8988T (cell line): ENCODE results near the gene SLC12A7.

Source experiments
- DNase-seq: peaks from one replicate; pipeline ENCODE4 v3.0.0; 2011

SLC12A7 gene

DNA sequence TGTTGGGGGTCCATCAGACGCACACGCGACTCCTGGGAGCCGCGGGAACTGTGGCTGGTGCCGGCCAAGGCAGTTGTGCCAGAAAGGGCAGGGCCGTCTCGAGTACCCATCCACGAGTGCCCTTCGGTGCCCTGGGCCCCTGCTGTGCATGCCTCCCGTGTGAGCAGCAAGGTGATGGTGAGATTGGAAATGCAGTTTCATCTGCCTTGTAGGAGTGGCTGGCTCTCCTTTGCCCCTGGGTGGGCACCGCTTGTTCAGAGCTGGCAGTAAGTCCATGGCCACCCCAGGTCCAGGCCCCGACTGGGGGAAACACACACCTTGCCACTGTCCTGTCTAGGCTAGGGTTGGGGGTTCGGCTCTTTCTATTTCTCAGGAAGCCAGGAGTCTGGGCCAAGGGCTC, 97.5 kb downstream of the SLC12A7 start:
- no peak for DNase-seq

GRCh38 chr5:1013948-1014301, 97.9 kb downstream of the SLC12A7 start:
- no peak for DNase-seq

GRCh38 chr5:1013238-1013947, 98.5 kb downstream of the SLC12A7 start:
- DNase-seq, result no peak

DNA sequence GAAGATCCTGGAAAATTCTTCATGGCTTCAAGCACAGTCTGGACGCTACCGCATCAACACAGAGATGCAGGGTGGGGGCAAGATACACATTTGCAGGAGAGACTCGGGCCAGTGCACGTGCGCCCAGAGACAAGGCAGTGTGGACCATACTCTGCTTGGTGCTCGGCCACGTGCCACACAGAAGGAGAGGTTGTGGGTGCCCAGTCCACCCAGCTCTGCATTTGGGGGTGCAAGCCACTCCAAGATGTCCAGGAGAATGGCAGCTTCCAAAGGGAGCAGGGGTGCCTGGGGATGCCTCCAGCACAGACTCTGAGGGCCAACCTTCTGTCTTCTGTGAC, 99.0 kb downstream of the SLC12A7 start:
- no peak for DNase-seq

GRCh38 chr5:1012313-1012841, 99.5 kb downstream of the SLC12A7 start:
- DNase-seq, result no peak

DNA sequence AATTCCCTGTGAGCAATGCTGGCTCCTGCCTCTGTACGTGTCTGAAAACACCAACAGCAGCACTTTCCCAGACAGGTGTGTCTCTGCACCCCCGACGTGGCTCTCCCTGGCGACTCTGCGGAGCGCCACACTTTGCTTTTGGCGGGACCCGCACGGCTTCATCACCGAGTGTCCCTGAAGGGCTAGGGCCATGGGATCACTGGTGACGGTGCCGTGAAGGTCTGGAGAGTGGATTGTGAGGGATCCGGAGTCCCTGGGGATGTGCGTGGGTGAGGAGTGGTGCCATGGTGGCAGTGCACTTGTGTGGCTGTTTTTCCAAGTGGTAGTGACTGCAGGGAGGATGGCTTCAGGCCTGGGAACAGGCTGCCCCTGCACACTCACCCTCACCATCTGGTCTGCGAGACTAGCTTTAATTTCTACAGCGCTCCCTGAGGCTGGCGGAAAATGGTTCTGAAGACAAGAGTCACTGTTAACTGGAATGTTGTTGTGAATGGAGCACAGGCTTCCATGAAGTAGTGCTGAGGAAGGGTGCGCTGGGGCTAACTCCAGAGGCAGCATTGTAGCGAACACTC, 100.0 kb downstream of the SLC12A7 start:
- no peak for DNase-seq

DNA sequence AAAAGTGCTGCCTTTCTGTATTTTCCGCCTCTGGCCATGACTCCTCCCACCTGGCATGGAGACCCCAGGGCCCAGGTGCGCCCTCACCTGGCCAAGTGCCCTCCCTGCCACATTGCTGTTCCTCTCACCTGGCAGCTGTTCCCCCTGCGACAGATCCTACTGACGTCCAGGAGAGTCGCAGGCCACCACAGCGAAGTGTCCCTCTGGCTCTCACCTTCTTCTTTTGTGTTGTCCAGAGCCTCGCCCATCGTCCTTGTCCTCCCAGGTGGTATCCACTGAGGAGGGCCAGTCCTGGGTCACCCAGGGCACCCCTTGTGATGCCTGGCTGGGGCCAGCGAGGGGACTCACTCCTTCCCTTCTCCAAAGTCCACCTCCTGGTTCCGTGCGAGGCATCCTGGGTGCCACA, 100.6 kb downstream of the SLC12A7 start:
- peak; percentile 100 for DNase-seq

DNA sequence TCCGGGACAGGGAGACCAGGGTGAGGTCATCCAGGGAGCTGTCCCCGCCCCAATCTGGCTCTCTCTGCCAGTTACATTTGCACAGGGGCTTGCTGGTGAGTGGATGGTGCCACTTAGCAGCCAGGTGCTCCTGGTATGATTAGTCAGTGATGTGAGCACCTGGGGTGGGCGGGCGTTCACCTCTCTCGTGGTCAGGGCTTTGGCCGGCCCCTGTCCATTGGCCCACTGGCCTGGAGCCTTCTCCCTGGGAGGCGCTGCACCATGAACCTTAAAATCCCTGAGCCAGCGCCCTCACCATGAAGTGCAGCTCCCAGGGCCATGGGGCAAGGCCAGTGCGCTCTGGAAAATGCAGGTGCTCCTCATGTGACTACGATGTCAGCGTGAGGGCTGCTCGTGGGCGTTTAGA, 101.2 kb downstream of the SLC12A7 start:
- DNase-seq, result no peak

DNA sequence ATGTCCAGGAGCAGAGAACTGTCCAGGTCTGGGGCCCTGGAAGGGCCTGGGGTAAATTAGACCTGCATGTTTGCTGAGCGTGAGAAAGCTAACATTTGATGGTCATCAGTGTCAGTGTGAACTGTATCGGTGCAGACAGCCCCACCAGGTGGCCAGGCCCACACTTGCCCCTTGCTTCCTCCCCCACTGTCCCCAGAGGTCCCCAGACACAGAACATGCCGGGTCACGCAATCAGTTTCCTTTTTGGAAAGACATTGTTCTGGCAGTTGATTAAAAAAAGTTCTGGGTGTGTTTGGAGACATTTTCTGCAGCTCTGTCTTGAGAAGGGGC, 101.7 kb downstream of the SLC12A7 start:
- peak; percentile 98 for DNase-seq

- DNase-seq, result peak; percentile 88
Measured at GRCh38 chr5:1009359-1010180, 102.3 kb downstream of the SLC12A7 start.

DNA sequence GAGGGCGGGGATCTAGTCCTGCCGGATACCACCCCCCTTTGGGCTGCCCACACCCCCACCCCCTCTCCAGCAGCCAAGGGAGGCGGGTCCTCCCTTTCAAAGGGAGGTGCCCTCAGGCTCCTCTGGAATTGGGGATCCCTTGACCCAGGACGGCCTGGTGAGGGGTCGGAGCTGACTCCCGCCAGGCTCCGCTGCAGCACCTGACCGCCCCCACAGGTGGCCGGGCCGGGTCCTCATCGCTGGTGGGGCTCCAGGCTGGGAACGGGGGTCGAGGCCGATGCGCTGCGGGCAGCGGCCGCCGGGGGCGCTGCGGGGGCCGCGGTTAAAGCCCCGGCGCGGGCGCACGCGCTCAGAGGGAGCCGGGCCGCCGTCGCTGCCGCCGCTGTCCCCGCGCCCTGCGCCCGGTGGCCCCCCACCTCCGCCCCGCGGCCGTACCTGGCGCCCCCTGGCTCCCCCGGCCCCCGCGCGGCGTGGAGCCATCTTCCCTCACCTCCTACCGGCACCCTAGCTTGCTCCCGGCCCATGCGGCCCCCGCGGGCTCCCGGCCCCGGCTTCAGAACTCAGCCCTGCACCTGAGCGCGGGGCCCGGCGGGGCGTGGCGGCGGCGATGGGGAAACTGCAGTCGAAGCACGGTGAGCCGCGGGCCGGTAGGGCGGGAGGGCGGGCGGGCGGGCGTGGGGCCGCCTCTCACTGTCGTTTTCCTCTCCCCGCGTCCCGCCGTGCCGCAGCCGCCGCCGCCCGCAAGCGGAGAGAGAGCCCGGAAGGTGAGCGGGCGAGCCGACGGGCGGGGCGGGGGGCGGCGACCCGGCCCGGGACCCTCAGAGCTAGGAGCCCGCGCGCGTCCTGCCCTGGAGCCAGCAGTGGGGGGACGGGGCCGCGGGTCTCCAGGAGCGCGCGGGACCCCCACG, 103.2 kb downstream of the SLC12A7 start, which contains the start of gene NKD2:
TSS of gene NKD2 (plus strand) at position 352 of the 908 bp plus-strand sequence. CDS start at position 608, 256 bp downstream.
- peak; percentile 100 for DNase-seq

GRCh38 chr5:1007681-1008450, 104.0 kb downstream of the SLC12A7 start:
- no peak for DNase-seq

- DNase-seq, result peak; percentile 78
Measured at GRCh38 chr5:1007221-1007680, 104.6 kb downstream of the SLC12A7 start.

DNA sequence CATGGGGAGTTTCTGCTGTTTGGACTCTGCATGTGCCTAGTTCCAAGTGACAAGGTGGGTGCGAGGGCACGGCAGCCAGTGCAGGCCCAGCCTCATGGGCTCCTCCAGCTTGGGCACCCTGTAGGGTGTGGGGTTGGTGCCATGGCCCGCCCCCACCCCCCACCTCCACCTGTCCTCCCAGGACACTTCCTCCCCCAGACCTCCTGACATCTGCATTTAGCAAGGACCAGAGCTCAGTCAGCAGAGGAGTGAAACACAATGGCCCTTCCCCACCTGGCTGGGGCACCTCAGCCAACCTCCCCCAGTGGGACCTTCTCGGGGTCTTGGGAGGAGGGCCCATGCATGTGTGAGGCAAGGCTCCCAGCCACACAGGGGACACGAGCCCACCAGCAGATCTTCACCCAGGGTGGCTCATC, 105.2 kb downstream of the SLC12A7 start:
- DNase-seq, result no peak

DNA sequence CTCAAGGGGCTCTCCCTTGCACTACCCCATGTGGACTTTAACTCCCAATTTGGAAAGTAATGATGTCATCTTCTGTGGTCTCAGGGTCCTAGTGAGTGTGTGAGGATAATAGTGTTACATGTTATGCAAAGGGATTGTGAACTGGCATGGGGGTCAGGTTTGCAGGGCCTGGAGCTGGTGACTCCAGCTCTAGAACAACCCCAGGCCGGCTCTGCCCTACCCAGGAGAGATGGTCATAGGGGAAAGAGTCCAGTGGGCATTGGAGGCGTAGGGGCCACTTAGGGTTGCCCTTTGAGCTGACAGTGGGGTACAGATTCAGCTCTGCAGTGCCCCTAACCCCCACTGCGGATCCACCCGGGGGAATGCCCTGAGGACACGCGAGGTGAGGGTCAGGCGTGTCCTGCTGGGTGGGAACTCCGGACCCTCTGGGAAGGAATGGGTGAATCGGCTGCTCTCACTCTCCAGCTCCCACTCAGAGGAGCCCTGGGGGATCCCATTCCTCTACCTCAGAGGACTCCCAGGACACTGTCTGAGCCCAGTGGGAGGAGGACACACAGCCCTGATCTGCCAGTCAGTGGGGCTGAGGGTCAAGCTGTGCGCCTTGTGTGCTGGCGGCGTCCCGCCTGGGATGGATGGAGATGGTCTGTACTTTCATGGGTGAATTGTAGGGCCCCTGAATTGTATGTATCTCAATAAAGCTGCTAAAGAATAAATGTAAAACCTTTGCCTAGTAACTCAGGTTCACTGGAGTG, 105.8 kb downstream of the SLC12A7 start:
- DNase-seq, result no peak

- no peak for DNase-seq
Measured at GRCh38 chr5:1005249-1005851, 106.5 kb downstream of the SLC12A7 start.

DNA sequence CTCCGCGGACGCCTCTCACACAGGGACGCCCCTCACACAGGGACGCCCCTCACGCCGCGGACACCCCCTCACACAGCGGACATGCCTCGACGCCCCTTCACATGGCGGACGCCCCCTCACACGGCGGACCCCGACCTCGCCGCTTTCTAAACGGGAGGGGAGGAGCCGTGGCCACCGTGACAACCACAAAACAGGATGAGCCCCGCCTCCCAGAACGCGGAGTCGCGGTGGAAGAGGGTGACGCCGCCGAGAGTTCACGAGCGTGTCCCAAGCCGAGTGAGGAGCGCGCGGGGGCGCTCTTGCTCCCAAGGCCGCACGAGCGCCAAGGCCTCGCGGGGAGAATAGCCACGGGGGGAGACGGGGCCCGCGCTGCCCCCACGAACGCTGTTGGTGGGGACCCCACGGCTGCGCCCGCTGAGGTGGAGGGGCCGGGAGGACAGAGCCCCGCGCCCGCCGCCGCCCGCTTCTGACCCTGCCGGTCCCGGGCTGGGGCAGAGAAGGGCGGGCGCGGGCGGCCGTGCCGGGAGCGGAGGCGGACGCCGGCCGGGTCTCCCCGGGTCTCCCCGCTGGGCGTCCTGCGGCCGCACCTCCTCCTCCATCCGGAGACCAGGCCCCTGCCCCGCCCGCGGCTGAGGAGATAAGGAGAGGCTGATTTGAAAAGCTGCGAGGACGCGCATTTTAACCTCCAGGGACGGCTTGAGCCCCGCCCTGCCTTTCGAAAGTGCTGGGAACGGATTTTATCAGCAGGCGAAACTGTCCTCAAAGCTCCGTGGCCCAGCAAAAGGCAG, 107.2 kb downstream of the SLC12A7 start:
- DNase-seq, result peak; percentile 93

GRCh38 chr5:1003296-1003937, 108.4 kb downstream of the SLC12A7 start:
- no peak for DNase-seq

- no peak for DNase-seq
Measured at GRCh38 chr5:1002836-1003235, 109.0 kb downstream of the SLC12A7 start.

- DNase-seq, result no peak
Measured at GRCh38 chr5:1002271-1002546, 109.7 kb downstream of the SLC12A7 start.
